OCI-LY3 (cell line): ENCODE results near the gene HERC4.

Experiments used
- CTCF ChIP-seq: fragments of 200-600, 300-600 bp; sonication (generic); IDR thresholded peaks from 2 replicates; pipeline ENCODE4 v1.5.1; 2014; ENCODE audit warnings: antibody characterized with exemption, low read length, low read depth
- EZH2phosphoT487 ChIP-seq: fragments of 200-600 bp; shearing (Covaris generic); IDR thresholded peaks from 2 replicates; pipeline ENCODE4 v1.6.1; 2018; ENCODE audit warnings: antibody characterized with exemption, mixed run types, low read depth

GRCh38 chr10:68103261-68103878, 28.3 kb upstream of the HERC4 start:
- TF ChIP-seq CTCF (no peak), EZH2phosphoT487 (no peak)
